ENCODE results near the gene MTMR3.

GRCh38 chr22:29946220-29946619 is 63.2 kb downstream of the MTMR3 start:
- TF ChIP-seq CTCF (IDR thresholded peaks at IDR 0.05; ENCODE audit: low read depth, low read length, missing input control): no peak
- no peak for TF ChIP-seq ZBTB33 (IDR thresholded peaks at IDR 0.05)
- no peak for TF ChIP-seq GABPA (IDR thresholded peaks at IDR 0.05 in 1 of 2, conservative IDR thresholded peaks at IDR 0.05 in 1 of 2)
